SK-N-SH treated with all-trans-retinoic acid at 6 μM for 48 hours (cell line): ENCODE results near the gene FHOD1.

Source experiments
- ATAC-seq: fragments of 200-7000 bp; cut with Tn5 transposase; 3 replicates; pipeline ENCODE4 v1.9.1; 2020; ENCODE audit warnings: mild to moderate bottlenecking, moderate library complexity
- ARNTL ChIP-seq: fragments of 450-650 bp; formaldehyde crosslinking; IDR thresholded peaks from 2 replicates; pipeline ENCODE4 v1.5.0; 2020; ENCODE audit warnings: low read depth, mild to moderate bottlenecking, moderate library complexity, borderline replicate concordance
- BACH2 ChIP-seq: fragments of 250-450 bp; sonication (Bioruptor Pico); IDR thresholded peaks from 2 replicates; pipeline ENCODE4 v1.9.0; 2021; ENCODE audit warnings: mild to moderate bottlenecking, borderline replicate concordance
- CSRNP3 ChIP-seq: fragments of 250-450 bp; sonication (Bioruptor Pico); IDR thresholded peaks from 2 replicates; pipeline ENCODE4 v1.5.1; 2021; ENCODE audit warnings: mild to moderate bottlenecking, moderate library complexity
- ESRRG ChIP-seq: fragments of 250-450 bp; sonication (Bioruptor Pico); IDR thresholded peaks from 2 replicates; pipeline ENCODE4 v1.6.1; 2021; ENCODE audit warnings: mild to moderate bottlenecking
- GLIS3 ChIP-seq: fragments of 250-450 bp; sonication (Bioruptor Pico); IDR thresholded peaks from 2 replicates; pipeline ENCODE4 v1.5.0; 2020; ENCODE audit warnings: mild to moderate bottlenecking, moderate library complexity
- ISL1 ChIP-seq: fragments of 250-450 bp; sonication (Bioruptor Pico); IDR thresholded peaks from 2 replicates; pipeline ENCODE4 v2.1.2; 2022; ENCODE audit warnings: mild to moderate bottlenecking, moderate library complexity
- OSR1 ChIP-seq: fragments of 250-450 bp; sonication (Bioruptor Pico); IDR thresholded peaks from 2 replicates; pipeline ENCODE4 v1.8.0; 2022; ENCODE audit warnings: moderate library complexity, mild to moderate bottlenecking, inconsistent platforms
- PATZ1 ChIP-seq: fragments of 250-450 bp; sonication (Bioruptor Pico); IDR thresholded peaks from 2 replicates; pipeline ENCODE4 v1.8.0; 2020; ENCODE audit warnings: mild to moderate bottlenecking, moderate library complexity, borderline replicate concordance
- POU6F1 ChIP-seq: fragments of 250-450 bp; sonication (Bioruptor Pico); IDR thresholded peaks from 2 replicates; pipeline ENCODE4 v1.8.0; 2021; ENCODE audit warnings: low read depth, mild to moderate bottlenecking, moderate library complexity, borderline replicate concordance
- PPARA ChIP-seq: fragments of 250-450 bp; sonication (Bioruptor Pico); IDR thresholded peaks from 2 replicates; pipeline ENCODE4 v1.5.0; 2020; ENCODE audit warnings: mild to moderate bottlenecking, borderline replicate concordance
- RARB ChIP-seq: fragments of 250-450 bp; sonication (Bioruptor Pico); IDR thresholded peaks from 2 replicates; pipeline ENCODE4 v1.8.0; 2021; ENCODE audit warnings: mild to moderate bottlenecking, moderate library complexity
- SNAI2 ChIP-seq: fragments of 250-450 bp; sonication (Bioruptor Pico); IDR thresholded peaks from 2 replicates; pipeline ENCODE4 v1.5.0; 2020; ENCODE audit warnings: mild to moderate bottlenecking, moderate library complexity
- TCF4 ChIP-seq: fragments of 250-450 bp; sonication (Bioruptor Pico); IDR thresholded peaks from 2 replicates; pipeline ENCODE4 v1.8.0; 2021; ENCODE audit warnings: mild to moderate bottlenecking, moderate library complexity, borderline replicate concordance
- TOX ChIP-seq: fragments of 250-450 bp; sonication (Bioruptor Pico); IDR thresholded peaks from 2 replicates; pipeline ENCODE4 v1.8.0; 2021; ENCODE audit warnings: mild to moderate bottlenecking, moderate library complexity, borderline replicate concordance
- TSHZ2 ChIP-seq: fragments of 250-450 bp; sonication (Bioruptor Pico); IDR thresholded peaks from 2 replicates; pipeline ENCODE4 v1.5.0; 2020; ENCODE audit warnings: mild to moderate bottlenecking, moderate library complexity
- ZC3H10 ChIP-seq: fragments of 250-450 bp; sonication (Bioruptor Pico); IDR thresholded peaks from 2 replicates; pipeline ENCODE4 v1.5.1; 2021; ENCODE audit warnings: mild to moderate bottlenecking, moderate library complexity
- ZFP3 ChIP-seq: fragments of 250-450 bp; sonication (Bioruptor Pico); IDR thresholded peaks from 2 replicates; pipeline ENCODE4 v1.5.0; 2020; ENCODE audit warnings: mild to moderate bottlenecking, moderate library complexity
- ZFP30 ChIP-seq: fragments of 450-650 bp; formaldehyde crosslinking; IDR thresholded peaks from 2 replicates; pipeline ENCODE4 v1.5.0; 2022; ENCODE audit warnings: mild to moderate bottlenecking, moderate library complexity
- ZNF565 ChIP-seq: fragments of 450-650 bp; formaldehyde crosslinking; conservative IDR thresholded peaks from 2 replicates; pipeline ENCODE4 v1.5.0; 2020; ENCODE audit warnings: low read depth, mild to moderate bottlenecking, moderate library complexity
- ZNF70 ChIP-seq: fragments of 450-650 bp; formaldehyde crosslinking; IDR thresholded peaks from 2 replicates; pipeline ENCODE4 v1.5.0; 2020; ENCODE audit warnings: mild to moderate bottlenecking, moderate library complexity
- ZNF8 ChIP-seq: fragments of 450-650 bp; formaldehyde crosslinking; IDR thresholded peaks from 2 replicates; pipeline ENCODE4 v1.5.0; 2020; ENCODE audit warnings: mild to moderate bottlenecking, moderate library complexity

Gene FHOD1

GRCh38 chr16:67213197-67214019 is 33.9 kb downstream of the FHOD1 start:
- no peak for ATAC-seq
- TF ChIP-seq TOX (no peak), ZFP3 (CRISPR knock-in tag) (no peak), ESRRG (CRISPR knock-in tag) (no peak), CSRNP3 (no peak), ARNTL (no peak), PATZ1 (CRISPR knock-in tag) (no peak), ZNF8 (CRISPR knock-in tag) (no peak), RARB (CRISPR knock-in tag) (no peak), SNAI2 (CRISPR knock-in tag) (no peak), OSR1 (CRISPR knock-in tag) (no peak), ZNF70 (CRISPR knock-in tag) (no peak)

GRCh38 chr16:67212766-67213165 is 34.5 kb downstream of the FHOD1 start:
- no peak for TF ChIP-seq TCF4 (CRISPR knock-in tag)
- TF ChIP-seq CSRNP3: no peak
- no peak for TF ChIP-seq ESRRG (CRISPR knock-in tag)
- TF ChIP-seq ZNF565: no peak
- TF ChIP-seq ZC3H10: no peak
- TF ChIP-seq ISL1 (CRISPR knock-in tag): no peak
- TF ChIP-seq ZNF70 (CRISPR knock-in tag): no peak
- no peak for TF ChIP-seq SNAI2 (CRISPR knock-in tag)
- TF ChIP-seq BACH2 (CRISPR knock-in tag): no peak
- no peak for TF ChIP-seq ZNF8 (CRISPR knock-in tag)
- TF ChIP-seq POU6F1 (CRISPR knock-in tag): no peak
- TF ChIP-seq OSR1 (CRISPR knock-in tag): no peak
- no peak for ATAC-seq

- TF ChIP-seq GLIS3 (CRISPR knock-in tag) (no peak), ZNF8 (CRISPR knock-in tag) (no peak), PPARA (CRISPR knock-in tag) (no peak)
- no peak for ATAC-seq
Observed at GRCh38 chr16:67211674-67212073, 35.6 kb downstream of the FHOD1 start.

- no peak for ATAC-seq
- TF ChIP-seq ZNF70 (CRISPR knock-in tag) (no peak), BACH2 (CRISPR knock-in tag) (no peak), SNAI2 (CRISPR knock-in tag) (no peak), ARNTL (no peak), TSHZ2 (CRISPR knock-in tag) (no peak), ZFP3 (CRISPR knock-in tag) (no peak), ISL1 (CRISPR knock-in tag) (no peak), TCF4 (CRISPR knock-in tag) (no peak), PPARA (CRISPR knock-in tag) (no peak), ESRRG (CRISPR knock-in tag) (no peak), PATZ1 (CRISPR knock-in tag) (no peak), ZFP30 (CRISPR knock-in tag) (no peak), RARB (CRISPR knock-in tag) (no peak), OSR1 (CRISPR knock-in tag) (no peak)
Observed at GRCh38 chr16:67210069-67210937, 37.0 kb downstream of the FHOD1 start.
